PC-3 (cell line): ENCODE measurements around the gene CNTFR. TPM values are rescaled to one million over a fixed set of nuclear protein-coding genes. Genes with fewer than 3 reads are reported as not detected.

Experiments used
- ATAC-seq: fragments of 200-7000 bp; cut with Tn5 transposase; 2 replicates; pipeline ENCODE4 v1.9.1; 2020; ENCODE audit warnings: mild to moderate bottlenecking, moderate library complexity
- BruUV-seq: library from RNA; stranded (reverse); fragments of 400-500 nt; replicated peaks from 2 replicates; lab custom pipeline; 2021; lab: Mats Ljungman, UMichigan
- CTCF ChIA-PET: fragments of 300-600 bp; sonication (Branson Sonifier 250); formaldehyde crosslinking; loops from one replicate; lab custom pipeline; 2022; ENCODE audit warnings: antibody characterized with exemption; lab: Charles Lee
- POLR2A ChIA-PET: fragments of 300-600 bp; sonication (Branson Sonifier 250); formaldehyde crosslinking; loops from one replicate; lab custom pipeline; 2022; ENCODE audit warnings: antibody characterized with exemption; ENCODE audit not compliant: unreplicated experiment; lab: Charles Lee
- DNase-seq: peaks from one replicate; pipeline ENCODE4 v3.0.0-alpha.2; 2015
- H2AFZ ChIP-seq: fragments of 300-600 bp; sonication (generic); 2 replicates; pipeline ENCODE4 v1.6.0; 2016; ENCODE audit warnings: antibody characterized with exemption, low read length
- H3F3A ChIP-seq: fragments of 300-600 bp; sonication (generic); one replicate; pipeline ENCODE4 v1.6.0; 2017; ENCODE audit warnings: antibody characterized with exemption, low read length, control low read depth, mild to moderate bottlenecking; ENCODE audit not compliant: unreplicated experiment
- H3K27ac ChIP-seq: fragments of 300-600 bp; sonication (generic); 2 replicates; pipeline ENCODE4 v1.5.1; 2016; ENCODE audit warnings: mild to moderate bottlenecking, low read length
- H3K27me3 ChIP-seq: fragments of 300-600 bp; sonication (generic); 2 replicates; pipeline ENCODE4 v1.6.1; 2016; ENCODE audit warnings: low read length, mixed read lengths
- H3K36me3 ChIP-seq: fragments of 300-600 bp; sonication (generic); 2 replicates; pipeline ENCODE4 v1.6.1; 2016; ENCODE audit warnings: low read depth, mixed run types, low read length, mixed read lengths
- H3K4me1 ChIP-seq: fragments of 300-600 bp; sonication (generic); 2 replicates; pipeline ENCODE4 v1.5.1; 2016; ENCODE audit warnings: low read length; ENCODE audit not compliant: insufficient read depth
- H3K4me2 ChIP-seq: fragments of 300-600 bp; sonication (generic); 2 replicates; pipeline ENCODE4 v1.6.0; 2016; ENCODE audit warnings: low read length
- H3K4me3 ChIP-seq: fragments of 300-600 bp; sonication (generic); 2 replicates; pipeline ENCODE4 v1.5.1; 2016; ENCODE audit warnings: mild to moderate bottlenecking, low read length, mixed read lengths
- H3K79me2 ChIP-seq: fragments of 300-600 bp; sonication (generic); 2 replicates; pipeline ENCODE4 v1.6.1; 2017; ENCODE audit warnings: low read length, mixed read lengths
- H3K9ac ChIP-seq: fragments of 300-600 bp; sonication (generic); 2 replicates; pipeline ENCODE4 v1.6.0; 2016; ENCODE audit warnings: mild to moderate bottlenecking, low read length
- H3K9me2 ChIP-seq: fragments of 300-600 bp; sonication (generic); replicated peaks from 2 replicates; pipeline ENCODE4 v1.6.1; 2016; ENCODE audit warnings: mixed run types, low read length, mixed read lengths
- H3K9me3 ChIP-seq: fragments of 300-600 bp; sonication (generic); 2 replicates; pipeline ENCODE4 v1.6.1; 2016; ENCODE audit warnings: low read length, mixed read lengths
- H4K20me1 ChIP-seq: fragments of 300-600 bp; sonication (generic); 2 replicates; pipeline ENCODE4 v1.6.1; 2016; ENCODE audit warnings: low read length, mixed read lengths
- EZH2 ChIP-seq: fragments of 300-600 bp; sonication (generic); IDR thresholded peaks from one replicate; pipeline ENCODE4 v1.6.1; 2017; ENCODE audit warnings: antibody characterized with exemption, mild to moderate bottlenecking, low read length; ENCODE audit not compliant: unreplicated experiment
- EZH2phosphoT487 ChIP-seq: fragments of 300-600 bp; sonication (generic); IDR thresholded peaks from 2 replicates; pipeline ENCODE4 v1.6.1; 2018; ENCODE audit warnings: mild to moderate bottlenecking, antibody characterized with exemption, low read length, borderline replicate concordance
- intact Hi-C: fragments of 100-400 bp; cut with micrococcal nuclease; formaldehyde crosslinking; loops from 2 replicates; pipeline ENCODE4 v1.9.0; 2023
- total RNA-seq: library from RNA; depleted of rRNA; stranded (reverse); fragments of >200 nt; gene quantifications from 2 replicates; pipeline ENCODE4 v1.2.3, GENCODE V29; 2014
- TF ChIP-seq, protein P1 (sequence below): fragments of 300-600 bp; sonication (generic); conservative IDR thresholded peaks from 2 replicates; pipeline ENCODE4 v1.5.1; 2017; ENCODE audit warnings: antibody characterized with exemption, low read depth, mild to moderate bottlenecking, low read length

The CNTFR gene
- total RNA-seq, 1 experiment from 2014 or later, result not detected

DNA sequence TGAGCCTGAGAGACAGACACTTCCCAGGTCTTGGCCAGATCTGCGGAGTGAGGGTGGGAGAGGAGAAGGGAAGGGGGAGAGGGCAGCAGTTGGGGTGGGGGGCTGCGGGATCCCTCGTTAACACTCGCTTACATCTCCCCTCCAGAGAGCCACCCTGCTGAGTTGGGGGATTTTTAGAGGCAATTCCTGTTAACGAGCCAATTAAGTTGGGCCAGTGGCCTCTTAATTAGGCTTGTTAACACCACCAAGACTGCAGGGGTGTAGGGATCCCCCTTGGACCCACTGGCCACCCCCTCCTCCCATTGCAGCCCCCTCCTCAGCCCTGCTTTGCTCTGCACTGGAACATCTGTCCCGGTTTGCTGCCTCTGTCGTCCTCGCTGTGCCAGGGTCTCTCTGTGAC lies 23.7 kb downstream of the CNTFR start:
- no peaks in the 10 kb centered on the region for H3K79me2 ChIP-seq
- no peak for DNase-seq
- H3K9me2 ChIP-seq, result no peaks in the 10 kb centered on the region
- ChIA-PET POLR2A (no interaction called here), CTCF (no interaction called here)
- no peaks in the 10 kb centered on the region for H3K9me3 ChIP-seq
- BruUV-seq, result no TSS peak
- no peaks in the 10 kb centered on the region for H3F3A ChIP-seq
- TF ChIP-seq EZH2, result no peak
- TF ChIP-seq, protein P1, sequence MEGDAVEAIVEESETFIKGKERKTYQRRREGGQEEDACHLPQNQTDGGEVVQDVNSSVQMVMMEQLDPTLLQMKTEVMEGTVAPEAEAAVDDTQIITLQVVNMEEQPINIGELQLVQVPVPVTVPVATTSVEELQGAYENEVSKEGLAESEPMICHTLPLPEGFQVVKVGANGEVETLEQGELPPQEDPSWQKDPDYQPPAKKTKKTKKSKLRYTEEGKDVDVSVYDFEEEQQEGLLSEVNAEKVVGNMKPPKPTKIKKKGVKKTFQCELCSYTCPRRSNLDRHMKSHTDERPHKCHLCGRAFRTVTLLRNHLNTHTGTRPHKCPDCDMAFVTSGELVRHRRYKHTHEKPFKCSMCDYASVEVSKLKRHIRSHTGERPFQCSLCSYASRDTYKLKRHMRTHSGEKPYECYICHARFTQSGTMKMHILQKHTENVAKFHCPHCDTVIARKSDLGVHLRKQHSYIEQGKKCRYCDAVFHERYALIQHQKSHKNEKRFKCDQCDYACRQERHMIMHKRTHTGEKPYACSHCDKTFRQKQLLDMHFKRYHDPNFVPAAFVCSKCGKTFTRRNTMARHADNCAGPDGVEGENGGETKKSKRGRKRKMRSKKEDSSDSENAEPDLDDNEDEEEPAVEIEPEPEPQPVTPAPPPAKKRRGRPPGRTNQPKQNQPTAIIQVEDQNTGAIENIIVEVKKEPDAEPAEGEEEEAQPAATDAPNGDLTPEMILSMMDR, result no peak
- no peak for TF ChIP-seq EZH2phosphoT487
- no peak for ATAC-seq
- H4K20me1 ChIP-seq, result no peaks in the 10 kb centered on the region
- H2AFZ ChIP-seq, result no peak overlapping the region
- H3K9ac ChIP-seq, result no peak overlapping the region
- no peaks in the 10 kb centered on the region for H3K27me3 ChIP-seq
- no peaks in the 10 kb centered on the region for H3K4me1 ChIP-seq
- no peak overlapping the region for H3K27ac ChIP-seq
- no peak overlapping the region for H3K4me2 ChIP-seq
- H3K36me3 ChIP-seq, result no peaks in the 10 kb centered on the region
- intact Hi-C loops, result no loop called here
- H3K4me3 ChIP-seq, result no peak overlapping the region

DNA sequence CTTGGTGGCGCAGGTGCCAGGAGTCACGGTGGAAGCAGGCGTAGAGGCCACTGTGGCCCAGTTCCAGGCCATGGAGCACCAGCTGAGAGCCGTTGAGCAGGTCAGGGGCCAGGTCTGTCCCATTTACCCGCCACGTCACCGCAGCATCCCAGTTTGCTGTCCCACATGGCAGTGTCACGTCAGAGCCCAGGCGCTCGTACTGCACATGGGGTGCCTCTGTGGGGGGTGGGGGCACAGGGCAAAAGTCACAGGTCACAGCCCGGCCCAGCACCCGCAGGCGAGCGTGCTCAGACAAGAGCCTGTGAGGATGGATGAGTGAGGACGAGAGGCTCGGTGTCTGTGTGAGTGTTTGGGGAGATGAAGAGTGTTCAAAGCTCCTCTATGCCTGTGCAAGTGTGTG lies 24.9 kb downstream of the CNTFR start:
- Histone ChIP-seq H3K79me2 (no peaks in the 10 kb centered on the region), H3K9me3 (no peaks in the 10 kb centered on the region), H3K27ac (no peak overlapping the region), H3K27me3 (no peaks in the 10 kb centered on the region), H3K36me3 (no peaks in the 10 kb centered on the region), H3K4me1 (no peaks in the 10 kb centered on the region), H3K4me3 (no peak overlapping the region), H3K9ac (no peak overlapping the region), H4K20me1 (no peaks in the 10 kb centered on the region), H3F3A (no peaks in the 10 kb centered on the region), H2AFZ (no peak overlapping the region), H3K9me2 (no peaks in the 10 kb centered on the region), H3K4me2 (no peak overlapping the region)
- ATAC-seq (no peak), DNase-seq (no peak)
- POLR2A ChIA-PET, result no interaction called here
- CTCF ChIA-PET, result no interaction called here
- TF ChIP-seq, protein P1, result no peak
- no peak for TF ChIP-seq EZH2
- TF ChIP-seq EZH2phosphoT487, result no peak
- intact Hi-C loops, result no loop called here
- BruUV-seq, result no TSS peak

DNA sequence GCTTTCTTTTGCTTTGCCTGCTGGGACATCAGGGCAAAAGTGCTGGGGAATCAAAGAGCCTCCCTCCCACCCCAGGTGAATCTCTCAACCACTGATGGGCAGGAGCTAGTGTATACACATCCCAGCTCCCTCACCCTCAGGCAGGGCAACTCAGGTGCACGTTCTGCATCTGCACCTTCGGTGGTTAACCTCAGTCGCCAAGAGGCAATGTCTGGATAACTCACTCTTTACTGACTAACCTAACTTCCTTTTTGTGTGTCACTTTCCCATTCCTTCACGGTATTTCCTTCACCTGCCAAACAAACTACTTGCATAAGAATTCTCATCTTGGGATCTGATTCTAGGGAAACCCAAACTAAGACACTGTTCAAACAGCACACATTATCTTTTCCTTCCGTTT lies 26.3 kb downstream of the CNTFR start:
- Histone ChIP-seq H3K36me3 (no peaks in the 10 kb centered on the region), H3K9me3 (no peaks in the 10 kb centered on the region), H4K20me1 (no peaks in the 10 kb centered on the region), H3K27ac (no peak overlapping the region), H3K4me1 (no peaks in the 10 kb centered on the region), H3K27me3 (no peaks in the 10 kb centered on the region), H3K9ac (no peak overlapping the region), H3F3A (no peaks in the 10 kb centered on the region), H3K79me2 (no peaks in the 10 kb centered on the region), H3K9me2 (no peaks in the 10 kb centered on the region), H3K4me2 (no peak overlapping the region), H2AFZ (no peak overlapping the region), H3K4me3 (no peak overlapping the region)
- intact Hi-C loops, result no loop called here
- CTCF ChIA-PET, result no interaction called here
- ATAC-seq, result no peak
- POLR2A ChIA-PET, result no interaction called here
- DNase-seq, result no peak
- TF ChIP-seq EZH2 (no peak), EZH2phosphoT487 (no peak)
- TF ChIP-seq, protein P1, result no peak
- BruUV-seq, result no TSS peak
